Measurements from ENCODE around the gene PLCH2.

Gene PLCH2

GRCh38 chr1:2533365-2533764 lies 57.3 kb downstream of the PLCH2 start:
- DNase-seq, result no peak

- no peak for DNase-seq
These were observed 58.2 kb downstream of the PLCH2 start for GRCh38 chr1:2534315-2534686.

- peak; percentile 98 for DNase-seq
These were observed 58.8 kb downstream of the PLCH2 start for GRCh38 chr1:2534687-2535441.

- DNase-seq, result no peak
These were observed 59.4 kb downstream of the PLCH2 start for GRCh38 chr1:2535455-2535854.

- no peak for DNase-seq
These were observed 59.9 kb downstream of the PLCH2 start for GRCh38 chr1:2535981-2536380.

GRCh38 chr1:2537784-2538115 lies 61.7 kb downstream of the PLCH2 start:
- no peak for DNase-seq

- no peak for DNase-seq
These were observed 62.3 kb downstream of the PLCH2 start for GRCh38 chr1:2538376-2538775.

GRCh38 chr1:2538872-2539271 lies 62.8 kb downstream of the PLCH2 start:
- no peak for DNase-seq

GRCh38 chr1:2539312-2539907 lies 63.3 kb downstream of the PLCH2 start:
- DNase-seq, result no peak

- DNase-seq, result no peak
These were observed 64.9 kb downstream of the PLCH2 start for GRCh38 chr1:2540816-2541492.

- DNase-seq, result peak; percentile 72
These were observed 65.6 kb downstream of the PLCH2 start for GRCh38 chr1:2541619-2542245.

GRCh38 chr1:2542246-2542915 lies 66.3 kb downstream of the PLCH2 start:
- no peak for DNase-seq

GRCh38 chr1:2543543-2544092 lies 67.5 kb downstream of the PLCH2 start:
- no peak for DNase-seq

GRCh38 chr1:2544093-2544874 lies 68.2 kb downstream of the PLCH2 start:
- DNase-seq, result no peak

- DNase-seq, result no peak
These were observed 69.0 kb downstream of the PLCH2 start for GRCh38 chr1:2544875-2545640.

GRCh38 chr1:2545754-2546514 lies 69.8 kb downstream of the PLCH2 start:
- peak; percentile 98 for DNase-seq

GRCh38 chr1:2546515-2547209 lies 70.6 kb downstream of the PLCH2 start:
- DNase-seq, result peak; percentile 95

- DNase-seq, result no peak
These were observed 71.3 kb downstream of the PLCH2 start for GRCh38 chr1:2547210-2548067.

GRCh38 chr1:2548068-2548589 lies 72.0 kb downstream of the PLCH2 start:
- DNase-seq, result peak; percentile 91
